CD4-positive, alpha-beta T cell treated with Interleukin-17A for 4 hours (primary cell): ENCODE results near the gene RPS16.
A peak's percentile ranks its signal among the peaks of the same experiment; 100 is the strongest.

ENCODE experiments used
- DNase-seq: peaks from one replicate; pipeline ENCODE4 v3.0.0-alpha.2; 2020; ENCODE audit warnings: mixed read lengths

RPS16 gene

GRCh38 chr19:39405958-39406655 lies 29.6 kb downstream of the RPS16 start:
- DNase-seq = peak; percentile 98

GRCh38 chr19:39405261-39405957 lies 30.3 kb downstream of the RPS16 start:
- peak; percentile 40 for DNase-seq

GRCh38 chr19:39403331-39404312 lies 32.1 kb downstream of the RPS16 start:
- DNase-seq = peak; percentile 95

- peak; percentile 87 for DNase-seq
Observed at GRCh38 chr19:39402346-39403300, 33.1 kb downstream of the RPS16 start.

GRCh38 chr19:39401549-39402345 lies 34.0 kb downstream of the RPS16 start:
- DNase-seq = peak; percentile 90

- no peak for DNase-seq
Observed at GRCh38 chr19:39401070-39401548, 34.6 kb downstream of the RPS16 start.

GRCh38 chr19:39400061-39400460 lies 35.7 kb downstream of the RPS16 start:
- DNase-seq = no peak

GRCh38 chr19:39399668-39400050 lies 36.1 kb downstream of the RPS16 start:
- no peak for DNase-seq

- peak; percentile 78 for DNase-seq
Observed at GRCh38 chr19:39398297-39398864, 37.4 kb downstream of the RPS16 start.

GRCh38 chr19:39397360-39398296 lies 38.1 kb downstream of the RPS16 start:
- peak; percentile 97 for DNase-seq

GRCh38 chr19:39390751-39391437 lies 44.9 kb downstream of the RPS16 start, which contains the start of the genes MED29 and PAF1:
Gene MED29, plus strand, starts transcription at chr19:39391378. Its CDS starts 45 bp downstream, at chr19:39391423.
Gene PAF1, minus strand, starts transcription at chr19:39391106. Its CDS starts 242 bp downstream, at chr19:39390864.
- peak; percentile 95 for DNase-seq

- peak; percentile 76 for DNase-seq
Observed at GRCh38 chr19:39390451-39390750, 45.3 kb downstream of the RPS16 start.

- no peak for DNase-seq
Observed at GRCh38 chr19:39389631-39390414, 45.9 kb downstream of the RPS16 start.

- DNase-seq = no peak
Observed at GRCh38 chr19:39388657-39389056, 47.1 kb downstream of the RPS16 start.

- DNase-seq = no peak
Observed at GRCh38 chr19:39386557-39386956, 49.2 kb downstream of the RPS16 start.

- no peak for DNase-seq
Observed at GRCh38 chr19:39385629-39386411, 49.9 kb downstream of the RPS16 start.
